ENCODE results near the gene MAN1C1.

- TF ChIP-seq, protein P1, sequence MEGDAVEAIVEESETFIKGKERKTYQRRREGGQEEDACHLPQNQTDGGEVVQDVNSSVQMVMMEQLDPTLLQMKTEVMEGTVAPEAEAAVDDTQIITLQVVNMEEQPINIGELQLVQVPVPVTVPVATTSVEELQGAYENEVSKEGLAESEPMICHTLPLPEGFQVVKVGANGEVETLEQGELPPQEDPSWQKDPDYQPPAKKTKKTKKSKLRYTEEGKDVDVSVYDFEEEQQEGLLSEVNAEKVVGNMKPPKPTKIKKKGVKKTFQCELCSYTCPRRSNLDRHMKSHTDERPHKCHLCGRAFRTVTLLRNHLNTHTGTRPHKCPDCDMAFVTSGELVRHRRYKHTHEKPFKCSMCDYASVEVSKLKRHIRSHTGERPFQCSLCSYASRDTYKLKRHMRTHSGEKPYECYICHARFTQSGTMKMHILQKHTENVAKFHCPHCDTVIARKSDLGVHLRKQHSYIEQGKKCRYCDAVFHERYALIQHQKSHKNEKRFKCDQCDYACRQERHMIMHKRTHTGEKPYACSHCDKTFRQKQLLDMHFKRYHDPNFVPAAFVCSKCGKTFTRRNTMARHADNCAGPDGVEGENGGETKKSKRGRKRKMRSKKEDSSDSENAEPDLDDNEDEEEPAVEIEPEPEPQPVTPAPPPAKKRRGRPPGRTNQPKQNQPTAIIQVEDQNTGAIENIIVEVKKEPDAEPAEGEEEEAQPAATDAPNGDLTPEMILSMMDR (IDR thresholded peaks at IDR 0.05; ENCODE audit: poor library complexity, severe bottlenecking), result no peak
- TF ChIP-seq POLR2AphosphoS5 (IDR thresholded peaks at IDR 0.05) (no peak), TAF1 (IDR thresholded peaks at IDR 0.05; ENCODE audit: low read depth) (no peak), REST (IDR thresholded peaks at IDR 0.05; ENCODE audit: borderline replicate concordance) (no peak), EZH2 (IDR thresholded peaks at IDR 0.05; ENCODE audit: borderline replicate concordance, insufficient read depth, low read length, poor library complexity, severe bottlenecking) (no peak)
Measured at GRCh38 chr1:25680701-25681100, 64.1 kb downstream of the MAN1C1 start.
